Measurements from ENCODE around the gene WIPF3. TPM values are rescaled to one million over a fixed set of nuclear protein-coding genes. Genes with fewer than 3 reads are reported as not detected.

WIPF3 gene
- total and polyA plus RNA-seq, 4 donors: 0.10 to 0.23 (median 0.14) TPM; not detected in 1

GRCh38 chr7:29853072-29853471 is 46.8 kb downstream of the WIPF3 start:
- Histone ChIP-seq H3K9ac (ENCODE audit: low read depth in 1 of 2, low read length in 2 of 2) (no peak overlapping the region), H3K4me1 (ENCODE audit: control insufficient read depth in 4 of 4, insufficient read depth in 4 of 4, low read length in 3 of 4) (peaks cover 0 to 4% (median 0%) of the 10 kb centered on the region in 4 donors), H3K27ac (ENCODE audit: low read depth in 1 of 2, low read length in 2 of 2) (no peak overlapping the region), H3K9me3 (ENCODE audit: control insufficient read depth in 4 of 4, low read length in 3 of 4) (no peaks in the 10 kb centered on the region), H3K4me3 (ENCODE audit: low read depth in 1 of 3, low read length in 3 of 3) (no peak overlapping the region), H3K36me3 (ENCODE audit: control insufficient read depth in 4 of 4, insufficient read depth in 3 of 4, low read depth in 1 of 4, low read length in 3 of 4) (no peaks in the 10 kb centered on the region), H3K27me3 (ENCODE audit: control insufficient read depth in 4 of 4, insufficient read depth in 4 of 4, low read length in 3 of 4) (peaks cover 0 to 2% (median 0%) of the 10 kb centered on the region in 4 donors)
- WGBS: 71% methylated on average over 2 of the region's 2 CpGs
- TF ChIP-seq ZBTB33 (IDR thresholded peaks at IDR 0.05): no peak
- TF ChIP-seq EGR1 (IDR thresholded peaks at IDR 0.05; ENCODE audit: low read depth in 2 of 2): no peak
- TF ChIP-seq GABPA (IDR thresholded peaks at IDR 0.05 in 1 of 2, conservative IDR thresholded peaks at IDR 0.05 in 1 of 2): no peak
- no peak for TF ChIP-seq FOXA1 (IDR thresholded peaks at IDR 0.05)
- TF ChIP-seq REST (IDR thresholded peaks at IDR 0.05): no peak
- no peak for TF ChIP-seq HNF4G (IDR thresholded peaks at IDR 0.05)
- TF ChIP-seq FOXA2 (IDR thresholded peaks at IDR 0.05): no peak
- no peak for TF ChIP-seq NR2F2 (IDR thresholded peaks at IDR 0.05)
- DNase-seq (ENCODE audit: low spot score): no peak

GRCh38 chr7:29853789-29854188 is 47.5 kb downstream of the WIPF3 start:
- Histone ChIP-seq H3K9ac (ENCODE audit: low read depth in 1 of 2, low read length in 2 of 2) (no peak overlapping the region), H3K36me3 (ENCODE audit: control insufficient read depth in 4 of 4, insufficient read depth in 3 of 4, low read depth in 1 of 4, low read length in 3 of 4) (no peaks in the 10 kb centered on the region), H3K27me3 (ENCODE audit: control insufficient read depth in 4 of 4, insufficient read depth in 4 of 4, low read length in 3 of 4) (peaks cover 0 to 2% (median 0%) of the 10 kb centered on the region in 4 donors), H3K4me3 (ENCODE audit: low read depth in 1 of 3, low read length in 3 of 3) (no peak overlapping the region), H3K9me3 (ENCODE audit: control insufficient read depth in 4 of 4, low read length in 3 of 4) (no peaks in the 10 kb centered on the region), H3K27ac (ENCODE audit: low read depth in 1 of 2, low read length in 2 of 2) (no peak overlapping the region), H3K4me1 (ENCODE audit: control insufficient read depth in 4 of 4, insufficient read depth in 4 of 4, low read length in 3 of 4) (peaks cover 0 to 4% (median 0%) of the 10 kb centered on the region in 4 donors)
- TF ChIP-seq REST (IDR thresholded peaks at IDR 0.05) (no peak), SP1 (IDR thresholded peaks at IDR 0.05) (no peak), ZBTB33 (IDR thresholded peaks at IDR 0.05) (no peak), HNF4A (conservative IDR thresholded peaks at IDR 0.05) (no peak), HNF4G (IDR thresholded peaks at IDR 0.05) (no peak), EGR1 (IDR thresholded peaks at IDR 0.05; ENCODE audit: low read depth in 2 of 2) (no peak), FOXA2 (IDR thresholded peaks at IDR 0.05) (no peak), RXRA (IDR thresholded peaks at IDR 0.05) (no peak), TAF1 (conservative IDR thresholded peaks at IDR 0.05) (no peak), JUND (IDR thresholded peaks at IDR 0.05) (no peak), NR2F2 (IDR thresholded peaks at IDR 0.05) (no peak), ATF3 (IDR thresholded peaks at IDR 0.05) (no peak), FOXA1 (IDR thresholded peaks at IDR 0.05) (no peak), YY1 (IDR thresholded peaks at IDR 0.05) (no peak), RAD21 (IDR thresholded peaks at IDR 0.05) (no peak)
- TF ChIP-seq, protein P1, sequence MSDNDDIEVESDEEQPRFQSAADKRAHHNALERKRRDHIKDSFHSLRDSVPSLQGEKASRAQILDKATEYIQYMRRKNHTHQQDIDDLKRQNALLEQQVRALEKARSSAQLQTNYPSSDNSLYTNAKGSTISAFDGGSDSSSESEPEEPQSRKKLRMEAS (IDR thresholded peaks at IDR 0.05): no peak
- TF ChIP-seq, protein P2, sequence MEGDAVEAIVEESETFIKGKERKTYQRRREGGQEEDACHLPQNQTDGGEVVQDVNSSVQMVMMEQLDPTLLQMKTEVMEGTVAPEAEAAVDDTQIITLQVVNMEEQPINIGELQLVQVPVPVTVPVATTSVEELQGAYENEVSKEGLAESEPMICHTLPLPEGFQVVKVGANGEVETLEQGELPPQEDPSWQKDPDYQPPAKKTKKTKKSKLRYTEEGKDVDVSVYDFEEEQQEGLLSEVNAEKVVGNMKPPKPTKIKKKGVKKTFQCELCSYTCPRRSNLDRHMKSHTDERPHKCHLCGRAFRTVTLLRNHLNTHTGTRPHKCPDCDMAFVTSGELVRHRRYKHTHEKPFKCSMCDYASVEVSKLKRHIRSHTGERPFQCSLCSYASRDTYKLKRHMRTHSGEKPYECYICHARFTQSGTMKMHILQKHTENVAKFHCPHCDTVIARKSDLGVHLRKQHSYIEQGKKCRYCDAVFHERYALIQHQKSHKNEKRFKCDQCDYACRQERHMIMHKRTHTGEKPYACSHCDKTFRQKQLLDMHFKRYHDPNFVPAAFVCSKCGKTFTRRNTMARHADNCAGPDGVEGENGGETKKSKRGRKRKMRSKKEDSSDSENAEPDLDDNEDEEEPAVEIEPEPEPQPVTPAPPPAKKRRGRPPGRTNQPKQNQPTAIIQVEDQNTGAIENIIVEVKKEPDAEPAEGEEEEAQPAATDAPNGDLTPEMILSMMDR (IDR thresholded peaks at IDR 0.05; ENCODE audit: low read depth, low read length, missing input control): no peak
- 88% methylated on average over 9 of the region's 9 CpGs for WGBS
- no peak for DNase-seq (ENCODE audit: low spot score)

Data from liver (tissue), 9 donors.